GM18520 (cell line): Measurements from ENCODE around the gene GRID2.

Experiments used
- ATAC-seq: cut with Tn5 transposase; IDR thresholded peaks from one replicate; pipeline ENCODE4 v1.9.1; 2021; ENCODE audit not compliant: unreplicated experiment

GRID2 gene

DNA sequence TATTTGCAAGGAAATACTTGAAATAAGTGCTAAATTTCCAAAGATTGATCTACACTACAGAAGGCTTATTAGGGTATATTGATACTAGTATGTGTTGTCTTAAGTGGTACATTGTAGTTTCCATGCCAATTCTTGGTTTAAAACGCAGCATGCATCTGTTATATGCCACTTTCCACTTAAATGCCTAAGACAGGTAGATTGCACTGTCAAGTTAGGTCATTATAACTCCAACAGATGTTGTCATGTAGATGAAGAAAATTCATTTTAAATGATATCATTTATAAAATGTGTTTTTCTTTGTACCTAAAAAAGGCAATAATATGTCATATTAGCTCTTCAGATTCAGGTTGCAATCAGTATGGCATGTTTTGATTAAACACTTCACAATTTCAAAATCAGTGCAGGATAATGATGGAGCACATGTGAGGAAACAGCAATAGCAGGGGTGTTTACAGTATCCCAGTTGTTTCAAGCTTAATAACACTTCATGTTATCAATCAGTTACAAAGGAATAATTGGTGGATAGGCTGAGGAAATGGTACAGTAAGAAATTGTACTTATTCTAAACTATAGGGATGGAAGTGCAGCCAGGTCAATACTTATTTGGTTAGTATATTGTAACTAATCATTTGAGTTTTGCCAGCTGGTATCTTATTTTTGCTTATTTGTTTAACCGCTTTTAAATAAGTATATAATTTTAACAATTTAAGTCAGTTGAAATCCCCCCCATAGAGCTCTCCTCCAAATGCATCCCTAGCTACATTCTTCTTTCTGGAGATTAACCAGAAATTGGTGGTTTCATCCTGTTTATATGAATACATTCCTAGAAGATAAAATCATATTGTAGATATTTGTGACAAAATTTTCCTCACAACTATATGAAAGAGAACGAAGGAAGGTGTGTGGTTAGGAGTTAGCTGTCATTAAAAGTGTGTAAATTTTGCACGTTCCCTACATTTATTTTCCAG lies 1070.4 kb downstream of the GRID2 start:
- ATAC-seq, result no peak

GRCh38 chr4:93384241-93384640 lies 1080.5 kb downstream of the GRID2 start:
- ATAC-seq, result no peak

DNA sequence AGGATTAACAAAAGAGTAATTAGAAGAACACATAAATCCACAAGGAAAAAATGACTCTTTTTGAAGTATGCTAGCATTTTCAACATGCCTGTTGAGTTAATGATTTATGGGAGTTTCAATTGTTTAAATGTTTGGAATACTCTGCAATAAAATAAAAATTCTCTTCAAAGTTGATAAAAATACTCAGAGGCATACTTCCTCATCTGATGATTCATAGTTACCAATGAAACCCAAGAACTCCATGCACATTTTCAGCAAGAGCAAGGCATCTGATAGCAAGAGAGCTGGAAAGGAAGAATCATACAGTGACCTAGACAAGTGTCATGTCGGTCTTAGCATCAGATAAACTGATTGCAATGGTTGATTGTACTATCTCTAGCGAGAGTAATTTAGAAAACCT lies 1081.1 kb downstream of the GRID2 start:
- ATAC-seq, result no peak

- no peak for ATAC-seq
Observed at GRCh38 chr4:93394545-93395081, 1090.8 kb downstream of the GRID2 start.

GRCh38 chr4:93396272-93396671 lies 1092.5 kb downstream of the GRID2 start:
- no peak for ATAC-seq

DNA sequence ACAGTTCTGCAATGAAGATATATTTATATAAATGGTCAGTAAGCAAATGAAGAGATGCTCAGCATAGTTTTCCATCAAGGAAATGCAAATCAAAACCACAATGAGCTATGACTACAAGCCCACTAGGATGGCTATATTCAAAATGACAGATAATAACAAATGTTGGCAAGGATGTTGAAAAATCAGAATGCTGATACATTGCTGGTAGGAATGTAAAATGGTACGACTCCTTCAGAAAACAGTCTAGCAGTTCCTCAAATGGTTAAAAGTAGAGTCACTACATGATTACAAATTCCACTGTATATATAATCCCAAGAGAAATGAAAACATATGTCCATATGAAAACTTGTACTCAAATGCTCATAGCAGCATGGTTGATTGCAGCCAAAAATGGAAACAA lies 1099.8 kb downstream of the GRID2 start:
- ATAC-seq, result no peak

DNA sequence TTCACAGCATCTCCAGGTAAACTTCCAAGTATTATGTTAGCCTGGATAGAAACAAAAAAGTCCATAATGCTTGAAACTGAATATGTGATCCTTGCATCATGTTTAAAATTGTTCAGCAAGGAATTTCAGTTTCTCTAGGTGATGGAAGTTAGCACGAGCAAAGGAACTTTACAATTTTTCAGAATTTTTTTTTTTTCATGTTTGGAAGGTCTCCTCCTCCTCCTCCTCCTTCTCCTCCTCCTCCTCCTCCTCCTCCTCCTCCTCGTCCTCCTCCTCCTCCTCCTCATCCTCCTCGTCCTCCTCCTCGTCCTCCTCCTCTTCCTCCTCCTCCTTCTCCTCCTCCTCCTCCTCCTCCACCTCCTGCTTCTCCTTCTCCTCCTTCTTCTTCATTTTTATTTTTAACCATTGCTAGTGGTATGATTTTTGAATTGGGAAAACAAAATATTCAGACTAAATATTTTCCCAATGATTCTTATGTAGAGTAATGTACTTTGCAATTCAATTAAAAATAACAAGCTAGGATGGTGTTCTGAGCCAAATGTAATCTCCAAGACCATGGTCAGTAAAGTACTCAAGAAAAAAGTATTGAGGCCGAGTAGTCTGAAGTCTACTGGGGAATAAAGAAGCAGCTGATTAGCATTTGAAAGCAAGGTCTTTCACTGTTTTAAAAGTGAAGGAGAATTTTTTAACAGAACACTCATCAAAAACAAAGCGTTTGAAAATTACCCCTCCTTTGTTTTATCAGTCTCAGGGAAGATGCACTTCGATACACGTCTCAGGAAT lies 1103.9 kb downstream of the GRID2 start:
- no peak for ATAC-seq

DNA sequence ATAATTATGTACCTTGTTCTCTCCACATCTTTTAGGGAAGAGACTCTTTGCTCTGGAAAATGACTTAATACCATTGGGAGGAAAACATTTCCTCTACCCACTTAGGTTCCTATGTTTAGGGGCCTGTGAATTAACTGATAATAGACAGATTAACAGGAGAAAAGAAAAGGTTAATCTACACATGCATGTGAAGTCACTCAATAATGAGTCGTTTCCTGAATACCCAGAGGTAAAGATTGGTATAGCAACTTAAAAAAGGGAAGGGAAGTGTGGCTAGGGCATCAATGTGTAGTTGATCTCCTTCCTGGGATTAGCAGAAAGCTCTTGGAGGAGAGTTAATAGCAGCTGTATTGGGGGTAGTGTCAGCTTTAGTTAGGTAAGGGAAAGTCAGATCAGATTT lies 1105.3 kb downstream of the GRID2 start:
- ATAC-seq, result no peak

GRCh38 chr4:93414041-93414550 lies 1110.3 kb downstream of the GRID2 start:
- ATAC-seq, result no peak

DNA sequence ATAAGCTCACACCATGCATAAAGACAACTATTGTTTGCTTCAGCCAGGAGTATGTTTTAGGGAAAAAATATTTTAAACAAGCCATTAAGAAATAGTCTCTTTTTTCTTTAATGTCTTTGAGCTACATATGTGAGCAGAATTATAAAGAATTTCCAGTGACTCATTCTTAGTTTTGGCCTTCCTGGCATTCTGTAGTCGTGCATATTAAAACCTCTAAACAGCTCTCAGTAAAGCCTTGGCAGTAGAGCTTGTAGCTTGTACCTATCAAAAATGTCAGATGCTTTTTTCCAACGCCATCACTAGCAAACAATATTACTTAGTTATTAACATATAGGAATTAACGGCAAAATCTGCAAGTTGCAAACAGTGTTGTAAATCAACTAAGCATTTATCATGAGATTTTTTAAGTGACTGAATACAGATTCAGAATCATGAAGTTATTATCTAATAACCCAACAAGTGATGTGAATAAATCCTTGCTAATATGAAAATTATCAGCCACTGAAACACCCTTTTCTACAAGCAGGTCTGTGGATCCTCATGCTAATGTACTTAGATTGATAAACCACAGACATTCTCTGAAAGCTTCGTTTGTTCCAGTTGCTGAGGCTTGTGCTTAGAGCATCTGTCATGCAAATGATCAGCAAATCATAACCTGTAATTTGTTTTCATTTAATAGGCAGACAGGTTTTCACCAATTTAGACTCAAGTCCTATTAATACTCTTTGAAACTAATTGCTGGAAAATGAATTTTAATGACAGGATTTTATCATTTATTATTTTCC lies 1112.8 kb downstream of the GRID2 start:
- no peak for ATAC-seq

DNA sequence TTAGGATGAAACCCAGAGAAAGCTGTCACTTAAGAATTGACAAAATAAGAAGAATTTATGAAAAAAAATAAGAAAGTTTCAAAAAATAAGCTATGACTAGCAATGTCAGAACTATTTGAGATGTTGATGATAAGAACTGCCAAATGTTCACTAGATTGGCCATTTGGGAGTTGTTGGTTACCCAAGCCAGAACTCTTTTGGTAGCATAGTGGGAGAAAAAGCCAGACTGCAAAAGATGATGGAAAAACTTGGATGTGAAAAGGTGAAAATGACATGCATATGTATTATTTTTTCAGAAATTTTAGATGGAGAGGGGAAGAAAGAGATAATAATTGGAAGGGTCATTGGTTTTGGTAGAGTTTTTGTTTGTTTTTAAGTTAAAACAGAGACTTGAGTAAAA lies 1127.6 kb downstream of the GRID2 start:
- ATAC-seq, result no peak

- no peak for ATAC-seq
Observed at GRCh38 chr4:93433840-93434239, 1130.1 kb downstream of the GRID2 start.

DNA sequence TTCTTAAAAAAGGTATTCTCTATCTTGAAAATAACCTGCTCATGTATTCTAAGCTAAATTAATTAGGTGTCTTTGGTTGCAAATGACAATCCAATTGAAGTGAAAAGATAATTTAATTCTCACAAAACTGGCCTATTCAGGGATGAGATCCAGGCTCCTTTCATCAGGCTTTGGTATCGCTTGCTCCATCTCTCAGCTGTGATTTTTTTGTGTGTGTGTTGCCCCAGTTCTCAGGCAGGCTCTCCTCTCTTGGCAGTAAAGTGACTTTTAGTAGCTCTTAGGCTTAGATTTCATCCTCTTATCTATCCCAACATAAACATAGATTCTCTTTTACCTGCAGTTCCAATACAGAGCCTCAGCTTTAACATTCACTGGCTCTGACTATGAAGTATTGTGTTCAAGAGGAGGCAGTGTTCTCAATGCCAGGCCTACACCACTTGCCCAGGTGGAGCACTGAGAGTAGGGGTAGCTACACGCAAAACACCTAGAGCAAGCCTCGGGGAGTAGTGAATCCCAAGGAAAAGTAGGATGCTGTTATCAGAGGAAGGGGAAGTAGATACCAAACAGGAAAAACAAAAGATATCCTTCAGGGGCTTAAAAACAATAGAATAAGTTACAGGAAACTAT lies 1132.3 kb downstream of the GRID2 start:
- ATAC-seq, result no peak

DNA sequence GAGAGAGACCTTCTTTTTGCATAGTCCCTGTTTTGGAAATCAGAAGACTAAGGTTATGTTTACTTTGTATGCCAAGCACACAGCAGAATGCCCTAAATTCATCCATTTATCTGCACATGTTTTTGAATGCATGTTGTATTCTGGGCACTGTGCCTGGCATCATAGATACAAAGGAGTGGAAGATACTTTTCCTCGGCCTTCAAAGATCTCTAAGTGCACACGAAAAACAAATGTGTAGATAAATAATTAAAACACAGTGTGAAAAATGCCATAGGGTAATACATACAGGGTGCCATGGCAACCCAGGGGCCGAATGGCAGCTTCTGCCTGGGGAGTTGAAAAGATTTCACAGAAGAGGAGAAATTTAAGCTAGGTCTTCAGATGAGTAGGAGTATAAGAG lies 1134.2 kb downstream of the GRID2 start:
- ATAC-seq, result no peak

DNA sequence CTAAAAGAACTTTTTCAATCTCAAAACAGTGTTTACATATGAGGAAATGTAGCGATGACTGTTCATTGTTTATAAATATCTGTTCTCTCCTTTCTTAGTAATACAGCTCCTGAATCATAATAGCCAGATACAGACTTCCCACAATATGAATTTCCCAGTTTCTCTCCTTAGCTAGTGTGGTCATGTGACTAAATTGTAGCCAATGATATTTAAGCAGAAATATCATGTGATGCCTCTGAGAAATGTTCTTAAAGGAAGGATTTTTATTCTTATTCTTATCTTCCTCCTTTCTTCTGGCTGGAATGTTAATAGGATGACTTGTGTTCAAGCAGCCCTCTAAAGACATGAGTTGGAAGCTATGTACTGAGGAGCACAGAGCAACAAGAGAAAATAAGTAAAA lies 1141.1 kb downstream of the GRID2 start:
- no peak for ATAC-seq

GRCh38 chr4:93446038-93446437 lies 1142.3 kb downstream of the GRID2 start:
- ATAC-seq, result no peak

DNA sequence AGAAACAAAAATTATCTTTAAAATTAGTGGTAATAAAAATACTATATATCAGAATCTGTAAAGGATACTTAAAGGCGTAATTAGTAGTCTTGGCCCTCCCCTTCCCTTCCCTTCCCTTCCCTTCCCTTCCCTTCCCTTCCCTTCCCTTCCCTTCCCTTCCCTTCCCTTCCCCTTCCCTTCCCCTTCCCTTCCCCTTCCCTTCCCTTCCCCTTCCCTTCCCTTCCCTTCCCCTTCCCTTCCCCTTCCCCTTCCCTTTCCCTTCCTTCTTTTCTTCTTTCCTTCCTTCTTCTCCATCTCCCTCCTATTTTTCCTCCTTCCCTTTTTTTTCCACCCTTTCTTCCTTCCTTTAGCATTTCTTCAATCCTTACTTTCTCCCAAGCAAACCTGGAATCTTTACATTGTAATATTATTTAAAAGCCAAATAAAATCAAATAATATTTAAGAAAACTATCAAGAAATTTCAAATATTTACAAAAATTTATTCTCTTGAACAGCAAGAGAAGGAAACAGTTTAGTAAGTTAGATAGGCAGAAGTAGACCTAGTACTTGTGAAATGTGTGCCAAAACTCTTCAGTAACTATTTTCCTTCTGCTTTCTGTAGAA lies 1145.0 kb downstream of the GRID2 start:
- ATAC-seq, result no peak

DNA sequence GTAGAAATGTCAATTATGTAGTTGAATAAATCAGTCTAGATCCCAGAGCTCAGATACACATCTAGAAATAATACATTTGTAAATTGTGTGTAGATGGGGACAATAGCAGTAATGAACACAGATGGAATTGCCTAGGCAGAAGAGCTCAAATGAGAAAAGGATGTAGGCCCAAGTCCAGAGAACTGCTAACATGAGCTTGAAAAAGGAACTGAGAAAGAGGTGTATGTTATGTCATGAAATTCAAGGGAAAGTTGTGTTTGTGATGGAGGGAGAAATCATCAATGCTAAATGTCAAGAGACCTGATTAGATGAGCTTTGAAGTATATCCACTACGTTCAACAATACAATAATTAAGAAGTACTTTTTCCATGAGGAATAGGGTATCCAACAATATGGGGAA lies 1148.2 kb downstream of the GRID2 start:
- ATAC-seq, result no peak

DNA sequence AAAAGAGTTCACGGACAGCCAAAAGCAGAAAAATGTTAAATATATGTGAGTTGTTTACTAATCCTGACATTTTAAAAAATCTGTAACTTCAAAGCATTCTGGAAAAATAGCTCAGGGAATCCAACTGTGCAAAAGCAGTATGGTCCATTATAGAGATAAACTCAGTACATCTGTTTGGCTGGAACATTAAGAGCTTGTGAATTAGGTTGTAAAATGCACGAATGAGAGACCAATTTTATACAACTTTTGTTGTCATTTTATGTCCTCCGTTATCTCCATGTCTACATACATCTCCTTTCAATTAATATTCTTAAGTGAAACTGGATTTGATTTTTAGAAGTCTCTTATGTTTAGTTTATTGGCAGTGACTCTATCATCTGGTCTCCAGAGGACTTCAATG lies 1157.8 kb downstream of the GRID2 start:
- ATAC-seq, result no peak

- no peak for ATAC-seq
Observed at GRCh38 chr4:93466446-93466845, 1162.7 kb downstream of the GRID2 start.
